GM21447 (cell line): ENCODE data around the gene UNC5C.

Source experiments
- ATAC-seq: cut with Tn5 transposase; IDR thresholded peaks from one replicate; pipeline ENCODE4 v1.9.1; 2021; ENCODE audit not compliant: unreplicated experiment

Gene UNC5C

DNA sequence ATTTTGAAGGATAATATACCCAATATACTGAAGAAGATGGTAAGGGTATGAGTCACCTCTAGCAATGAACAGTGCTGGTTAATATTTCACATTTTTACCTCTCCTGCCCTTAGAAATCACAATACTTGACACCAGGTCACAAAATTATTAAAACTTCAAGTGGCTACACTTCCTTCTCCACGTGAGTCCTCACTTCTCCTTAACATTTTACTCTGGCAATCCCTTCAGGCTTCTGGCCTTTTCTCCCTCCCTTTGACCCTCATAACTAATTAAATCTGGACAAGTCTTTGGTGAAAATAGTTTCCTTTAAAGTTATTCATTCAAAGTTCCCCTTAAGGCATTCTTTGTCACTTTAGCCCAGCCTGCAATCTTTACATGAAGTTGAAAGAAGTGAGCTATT, 190.4 kb downstream of the UNC5C start:
- no peak for ATAC-seq

DNA sequence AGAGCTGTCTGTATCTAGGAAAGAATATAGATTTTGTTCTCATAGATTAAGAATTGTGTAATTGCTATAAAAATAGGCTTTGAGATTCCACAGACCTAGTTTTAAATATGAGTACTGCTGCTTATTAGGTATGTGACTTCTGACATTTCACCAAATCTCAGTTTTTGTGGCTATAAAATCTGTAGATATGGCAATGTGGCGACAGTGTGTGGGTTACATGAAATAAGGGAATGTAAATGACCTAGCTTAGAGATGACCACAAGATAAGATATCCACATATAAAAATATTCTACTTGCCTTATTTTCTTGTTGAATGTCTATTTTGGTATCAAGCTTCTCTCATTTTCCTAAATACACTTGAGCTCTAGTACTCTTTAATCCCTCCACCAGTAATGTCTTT, 193.8 kb downstream of the UNC5C start:
- no peak for ATAC-seq

DNA sequence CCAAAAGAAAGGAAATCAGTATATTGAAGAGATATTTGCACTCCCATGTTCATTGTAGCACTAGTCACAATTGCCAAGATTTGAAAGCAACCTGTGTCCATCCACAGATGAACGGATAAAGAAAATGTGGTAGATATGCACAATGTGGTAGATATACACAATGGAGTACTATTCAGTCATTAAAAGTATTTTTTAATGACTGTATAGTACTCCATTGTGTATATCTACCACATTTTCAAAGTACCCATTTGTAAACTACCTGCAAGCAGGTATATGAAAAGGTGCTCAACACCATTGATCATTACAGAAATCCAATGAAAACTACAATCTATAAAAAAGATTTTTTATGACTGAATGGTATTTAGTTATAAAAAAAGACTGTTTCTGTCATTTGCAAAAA, 200.4 kb downstream of the UNC5C start:
- no peak for ATAC-seq

- no peak for ATAC-seq
Measured at GRCh38 chr4:95343235-95343634, 205.5 kb downstream of the UNC5C start.

DNA sequence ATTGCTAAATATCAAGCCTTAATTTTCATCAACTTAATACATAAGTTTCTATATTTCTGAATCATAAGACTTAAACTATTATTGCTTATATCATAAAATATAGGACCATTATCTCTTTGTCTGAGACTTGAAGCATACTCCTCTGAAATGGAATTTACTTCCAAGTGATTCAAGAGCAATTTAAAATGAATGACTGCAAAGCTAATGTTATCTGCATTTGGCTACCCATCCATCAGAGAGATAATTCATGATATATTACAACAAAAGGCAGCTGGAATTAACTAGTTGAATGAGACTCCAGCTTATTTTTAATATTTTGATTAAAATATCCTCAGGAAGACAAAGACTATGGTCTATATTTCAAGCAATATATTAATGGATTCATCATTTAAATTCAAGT, 208.6 kb downstream of the UNC5C start:
- ATAC-seq = no peak

- ATAC-seq = no peak
Measured at GRCh38 chr4:95325665-95326064, 223.1 kb downstream of the UNC5C start.

DNA sequence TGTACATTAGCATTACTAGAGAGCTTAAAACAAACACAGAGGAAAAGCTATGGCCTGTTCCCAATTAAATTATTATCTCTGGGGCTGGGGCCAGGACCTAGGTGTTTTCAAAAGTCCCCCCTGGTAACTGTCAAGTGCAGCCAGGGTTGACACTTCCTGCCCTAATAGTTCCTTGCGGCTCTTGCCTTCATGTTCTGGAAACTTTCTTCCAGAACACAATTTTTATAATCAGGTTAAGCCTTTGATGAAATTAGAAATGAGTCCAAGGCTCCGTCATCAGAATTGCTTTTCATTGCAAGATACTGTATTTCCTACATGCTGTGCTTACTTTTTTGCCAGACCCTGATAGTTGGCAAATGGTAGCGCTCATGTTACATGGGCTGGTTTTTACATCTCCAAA, 229.6 kb downstream of the UNC5C start:
- ATAC-seq = no peak

DNA sequence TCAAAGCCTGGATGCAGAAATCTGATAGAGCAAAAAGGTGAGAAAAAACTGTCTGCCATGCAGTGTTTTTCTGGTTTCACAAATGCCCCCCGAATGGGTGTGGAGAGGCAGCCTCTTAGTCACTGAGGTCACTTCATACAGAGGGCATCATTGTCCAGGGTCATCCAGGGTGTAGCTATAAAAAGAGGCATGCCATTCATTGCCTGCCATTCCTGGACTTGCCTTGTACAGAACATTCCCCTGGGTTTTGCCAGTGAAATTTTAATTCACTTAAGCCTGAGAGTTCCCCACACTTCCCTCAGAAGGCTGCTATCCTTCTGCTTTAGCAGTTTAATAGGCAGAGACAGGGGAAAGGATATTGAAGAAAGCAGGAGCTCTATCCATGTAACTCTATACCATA, 230.3 kb downstream of the UNC5C start:
- no peak for ATAC-seq

DNA sequence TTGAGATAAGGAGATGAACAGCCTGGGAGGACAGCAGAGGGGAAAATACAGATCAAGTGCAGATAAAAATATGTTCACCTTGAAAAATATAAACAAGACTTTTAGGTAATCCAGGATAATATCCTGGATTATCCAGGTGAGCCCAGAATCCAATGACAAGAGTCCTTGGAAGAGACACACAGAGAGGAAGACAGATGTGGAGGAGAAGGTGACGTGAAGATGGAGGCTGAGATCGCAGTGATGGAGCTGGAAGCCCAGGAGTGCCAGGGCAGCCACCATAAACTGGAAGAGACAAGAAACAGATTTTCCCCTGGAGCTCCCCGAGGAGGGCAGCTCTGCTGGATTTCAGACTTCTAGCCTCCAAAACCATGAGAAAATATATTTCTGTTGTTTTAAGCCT, 230.7 kb downstream of the UNC5C start:
- no peak for ATAC-seq

DNA sequence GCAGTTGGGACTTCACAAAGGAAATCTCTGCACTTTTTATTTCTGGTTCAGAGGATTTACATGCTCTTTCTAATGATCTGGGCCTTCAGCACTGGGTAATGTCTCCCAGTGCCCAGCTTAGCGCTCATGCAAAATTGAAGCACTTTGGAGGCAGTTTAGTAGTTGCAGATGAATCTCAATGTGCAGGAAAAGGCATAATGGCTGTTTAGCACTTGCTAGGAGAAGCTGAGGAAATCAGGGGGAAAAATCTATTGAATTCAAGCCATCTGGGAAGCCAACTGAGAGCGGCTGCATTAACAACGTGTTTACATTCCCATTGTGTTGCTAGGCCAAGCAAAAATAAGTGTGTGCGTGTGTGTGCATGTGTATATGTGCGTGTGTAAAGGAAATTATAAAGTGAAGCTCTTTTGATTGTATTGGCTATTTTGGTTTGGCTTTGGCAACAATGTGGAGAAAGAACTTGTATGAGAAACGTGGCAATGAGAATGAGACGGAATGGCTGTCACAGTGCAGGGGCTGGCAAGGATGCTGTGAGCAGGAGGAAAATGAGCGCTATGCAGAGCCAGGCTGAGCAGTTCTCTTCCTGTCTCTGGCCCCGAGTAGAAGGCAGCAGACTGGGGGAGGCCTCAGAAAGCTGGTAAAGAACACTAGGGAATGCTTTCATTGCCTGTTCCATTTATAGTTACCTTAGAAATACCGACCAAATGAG, 231.5 kb downstream of the UNC5C start:
- no peak for ATAC-seq

DNA sequence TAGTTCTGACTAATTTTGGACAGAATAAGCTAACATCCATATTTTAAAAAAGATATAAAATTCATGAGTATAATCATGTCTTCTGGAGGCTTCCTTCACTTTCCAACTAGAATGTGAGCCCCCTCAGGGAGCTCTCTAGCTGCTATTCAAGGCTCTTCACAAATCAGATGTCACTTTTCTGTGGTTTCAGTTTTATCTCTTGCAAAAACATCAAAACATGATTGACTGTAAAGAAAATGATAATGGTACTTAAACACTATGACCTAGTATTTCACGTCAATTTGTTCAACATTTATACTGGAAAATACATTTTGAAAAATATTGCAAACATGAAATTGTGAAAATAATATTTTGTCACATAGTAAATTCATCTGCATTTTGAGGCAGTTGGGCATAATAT, 234.2 kb downstream of the UNC5C start:
- no peak for ATAC-seq

DNA sequence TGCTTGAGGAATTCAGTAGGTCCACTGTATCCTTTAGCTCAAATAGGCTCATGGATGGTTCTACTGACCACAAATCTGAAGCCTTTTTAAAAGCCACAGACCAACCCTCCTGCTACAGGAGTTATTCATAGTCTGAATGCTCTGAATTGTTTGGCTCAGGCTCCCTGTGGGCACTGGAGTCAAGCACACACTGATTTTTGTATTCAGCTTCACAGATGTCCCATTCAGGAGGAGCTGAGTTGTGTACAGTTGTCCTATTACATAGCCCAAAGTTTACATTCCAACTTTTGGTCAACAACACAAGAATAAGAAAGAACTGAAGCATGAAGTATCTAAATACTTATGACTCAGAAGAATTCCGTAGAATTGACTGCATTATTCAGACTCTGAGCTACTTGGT, 243.9 kb downstream of the UNC5C start:
- no peak for ATAC-seq

- no peak for ATAC-seq
Measured at GRCh38 chr4:95300304-95300703, 248.5 kb downstream of the UNC5C start.

- ATAC-seq = no peak
Measured at GRCh38 chr4:95296052-95296451, 252.7 kb downstream of the UNC5C start.

DNA sequence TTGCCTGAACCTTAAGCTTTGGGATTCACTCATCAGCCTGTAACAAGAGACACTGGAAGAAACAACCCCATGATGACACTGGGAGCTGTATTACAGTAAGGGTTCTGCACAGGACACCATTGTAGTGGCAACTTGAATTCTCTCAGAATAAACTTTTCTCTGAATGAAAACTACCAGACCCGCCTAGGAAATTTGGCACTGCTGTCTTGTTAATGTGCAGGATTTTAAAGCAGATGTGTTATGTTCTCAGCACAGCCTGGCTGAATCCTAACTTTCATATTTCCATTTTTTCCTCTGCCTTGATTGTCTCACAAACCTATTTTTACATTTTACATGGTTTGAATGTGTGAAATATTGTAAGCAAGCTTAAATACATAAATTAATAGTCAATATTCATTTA, 253.6 kb downstream of the UNC5C start:
- ATAC-seq = no peak

DNA sequence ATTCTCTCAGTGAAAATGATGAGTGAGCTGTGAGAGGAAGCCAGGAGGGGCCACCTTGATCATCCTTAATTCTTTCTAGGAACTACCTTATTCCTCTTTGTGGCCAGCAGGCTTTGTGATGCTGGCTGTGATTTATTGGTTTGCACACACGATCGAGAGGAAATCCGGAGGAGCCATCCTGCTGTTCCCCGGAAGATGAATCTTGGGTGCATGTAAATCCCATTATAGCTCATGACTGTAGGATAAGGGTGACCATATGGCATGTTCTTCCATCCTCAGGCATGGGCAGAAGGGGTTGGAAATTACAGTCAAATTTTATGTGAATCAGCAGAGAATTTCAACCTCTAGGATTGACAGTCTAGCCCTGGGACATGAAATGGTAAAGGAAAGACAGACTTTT, 254.5 kb downstream of the UNC5C start:
- ATAC-seq = no peak

- no peak for ATAC-seq
Measured at GRCh38 chr4:95293014-95293413, 255.8 kb downstream of the UNC5C start.

DNA sequence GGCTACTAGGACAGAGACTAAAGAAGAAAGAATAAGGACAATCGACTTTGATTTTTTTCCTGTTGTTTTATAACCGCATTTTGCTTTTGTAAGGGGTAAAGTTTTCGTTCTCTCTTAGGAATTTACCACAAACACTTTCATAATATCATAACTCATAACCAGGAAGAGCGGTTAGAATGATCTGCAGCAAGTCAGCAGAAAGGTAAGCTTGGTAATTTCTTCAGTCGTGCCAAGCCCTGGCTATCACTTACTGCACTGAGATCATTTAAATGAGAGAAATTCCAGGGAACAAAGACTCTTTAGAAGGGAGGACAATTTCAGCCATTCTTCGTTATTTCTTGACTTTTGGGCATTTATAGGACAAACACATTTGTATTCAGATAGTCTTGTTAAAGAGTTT, 258.1 kb downstream of the UNC5C start:
- no peak for ATAC-seq

- peak; percentile 62 for ATAC-seq
Measured at GRCh38 chr4:95289028-95289634, 259.6 kb downstream of the UNC5C start.

GRCh38 chr4:95288552-95288951, 260.2 kb downstream of the UNC5C start:
- ATAC-seq = no peak

DNA sequence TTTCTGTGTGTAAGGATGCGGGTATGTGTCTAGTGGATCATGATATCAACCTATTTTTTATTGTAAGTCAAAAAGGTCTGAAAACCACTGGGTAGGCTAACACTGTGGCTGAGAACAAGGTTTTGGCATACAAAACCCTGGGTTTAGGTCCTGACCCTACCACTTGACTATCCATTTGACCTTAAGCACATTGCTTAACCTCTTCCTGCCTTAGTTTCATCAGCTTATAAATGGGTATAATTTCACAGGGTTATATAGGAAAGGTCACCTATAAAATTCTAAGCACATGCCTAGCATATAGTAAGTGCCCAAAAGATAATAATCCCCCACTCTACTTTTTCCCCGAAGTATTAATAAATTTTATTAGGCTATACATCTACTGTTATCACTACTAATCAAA, 263.0 kb downstream of the UNC5C start:
- no peak for ATAC-seq

DNA sequence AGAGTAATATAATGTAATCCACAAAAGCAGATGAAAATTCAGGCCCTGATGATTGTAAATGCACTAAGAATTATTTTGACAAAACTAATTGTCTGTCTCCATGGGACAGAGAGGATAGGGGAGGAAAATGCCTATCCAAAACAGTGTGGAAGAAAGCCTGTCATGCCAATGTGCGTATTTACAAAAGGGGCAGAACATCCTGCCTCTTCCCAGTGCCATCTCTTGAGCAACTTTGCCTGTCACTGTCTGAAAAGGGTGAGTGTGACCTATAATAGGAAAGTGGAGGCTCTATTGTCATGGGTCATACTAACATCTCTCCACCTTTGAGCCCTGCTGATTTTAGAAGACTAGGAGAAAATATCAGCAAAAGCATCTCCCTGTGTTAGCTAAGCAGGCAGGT, 264.1 kb downstream of the UNC5C start:
- ATAC-seq = no peak

DNA sequence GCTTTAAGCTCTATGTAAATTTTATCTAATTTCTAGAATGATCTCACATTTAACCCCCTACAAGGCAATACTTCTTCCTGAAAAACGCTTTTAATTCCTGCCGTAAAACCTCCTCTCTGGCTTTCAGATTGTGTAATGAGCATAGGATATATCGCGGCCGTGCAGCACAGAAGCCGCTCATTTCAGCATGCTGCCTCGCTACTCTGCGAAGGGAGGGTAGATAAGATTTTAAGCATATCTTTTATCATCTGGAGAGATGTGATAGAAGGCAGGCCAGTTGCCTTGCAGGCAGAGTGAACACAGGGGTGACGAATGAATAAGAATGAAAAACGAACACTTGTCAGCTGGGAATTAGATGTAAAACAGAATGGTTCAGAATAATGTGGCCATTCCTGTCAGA, 265.5 kb downstream of the UNC5C start:
- ATAC-seq = no peak
